B cell (primary cell): ENCODE data around the gene ZNF146. TPM values are rescaled to one million over a fixed set of nuclear protein-coding genes. Genes with fewer than 3 reads are reported as not detected.

Source experiments
- ATAC-seq: fragments of 200-7000 bp; cut with Tn5 transposase; one replicate; pipeline ENCODE4 v1.10.0; 2021; ENCODE audit warnings: low read depth, mild to moderate bottlenecking, moderate number of reproducible peaks, moderate library complexity
- CTCF ChIA-PET: fragments of 350-600 bp; sonication (Branson Sonifier 250); formaldehyde crosslinking; loops from one replicate; lab custom pipeline; 2021; ENCODE audit warnings: antibody characterized with exemption, inconsistent platforms; lab: Charles Lee
- POLR2A ChIA-PET: fragments of 350-600 bp; sonication (Branson Sonifier 250); formaldehyde crosslinking; loops from one replicate; lab custom pipeline; 2021; ENCODE audit warnings: antibody characterized with exemption; lab: Charles Lee
- DNase-seq: peaks from one replicate; pipeline ENCODE4 v3.0.0; 2013
- H2AFZ ChIP-seq: 2 replicates; pipeline ENCODE4 v1.6.1; 2012; ENCODE audit warnings: mild to moderate bottlenecking, low read depth, low read length; ENCODE audit not compliant: insufficient read depth, poor library complexity, severe bottlenecking
- H3K27ac ChIP-seq, 2 donors: 1 replicate in 1 of 2; 2 replicates in 1 of 2; pipeline ENCODE4 v1.5.1; 2012 to 2013; ENCODE audit warnings: low read length in 2 of 2, mild to moderate bottlenecking in 2 of 2, moderate library complexity in 1 of 2
- H3K27me3 ChIP-seq, 4 experiments: fragments of 200-600 bp in 1 of 4; sonication (generic) in 1 of 4; replicated peaks in 1 of 4; 1 replicate in 2 of 4; 2 replicates in 2 of 4; pipeline versions ENCODE4 v1.6.1 to v1.7.0; 2013 to 2016; ENCODE audit warnings: low read length in 3 of 4, mild to moderate bottlenecking in 2 of 4, mixed read lengths in 1 of 4, moderate library complexity in 1 of 4; ENCODE audit not compliant: insufficient read depth in 4 of 4, control insufficient read depth in 3 of 4; ENCODE audit errors: control extremely low read depth in 1 of 4
- H3K36me3 ChIP-seq, 2 experiments: replicated peaks in 1 of 2; 1 replicate in 1 of 2; 2 replicates in 1 of 2; pipeline versions ENCODE4 v1.6.1 to v1.7.1; 2013; ENCODE audit warnings: low read length in 1 of 2; ENCODE audit not compliant: insufficient read depth in 2 of 2, control insufficient read depth in 1 of 2; ENCODE audit errors: control extremely low read depth in 1 of 2, extremely low read depth in 1 of 2
- H3K4me1 ChIP-seq, 2 donors: fragments of 200-600 bp in 1 of 2; sonication (generic) in 1 of 2; 1 replicate in 1 of 2; 2 replicates in 1 of 2; pipeline versions ENCODE4 v1.5.1 to v1.6.1; 2013 to 2017; ENCODE audit warnings: low read length in 2 of 2; ENCODE audit not compliant: control insufficient read depth in 2 of 2, insufficient read depth in 2 of 2
- H3K4me2 ChIP-seq: replicated peaks from 2 replicates; pipeline ENCODE3; 2012; ENCODE audit warnings: mild to moderate bottlenecking, low read depth, low read length; ENCODE audit not compliant: poor library complexity, severe bottlenecking
- H3K4me3 ChIP-seq, 5 experiments: fragments of 200-600 bp in 1 of 5; sonication (generic) in 1 of 5; 1 replicate in 3 of 5; 2 replicates in 2 of 5; pipeline versions ENCODE4 v1.5.1 to v1.7.0; 2011 to 2016; ENCODE audit warnings: low read length in 4 of 5, mild to moderate bottlenecking in 4 of 5, low read depth in 2 of 5, control low read depth in 1 of 5, moderate library complexity in 1 of 5; ENCODE audit not compliant: insufficient read depth in 1 of 5; ENCODE audit errors: control extremely low read depth in 1 of 5, extremely low read depth in 1 of 5
- H3K79me2 ChIP-seq: fragments of 200-600 bp; sonication (generic); one replicate; pipeline ENCODE4 v1.6.0; 2016; ENCODE audit warnings: low read length; ENCODE audit not compliant: control insufficient read depth, insufficient read depth
- H3K9ac ChIP-seq: fragments of 200-600 bp; sonication (generic); 2 replicates; pipeline ENCODE4 v1.6.1; 2017; ENCODE audit warnings: mild to moderate bottlenecking, low read length, moderate library complexity
- H3K9me3 ChIP-seq, 3 donors: one replicate each; pipeline versions ENCODE4 v1.6.1 to v1.7.1; 2013; ENCODE audit warnings: low read length in 2 of 3; ENCODE audit not compliant: control insufficient read depth in 2 of 3, insufficient read depth in 1 of 3; ENCODE audit errors: control extremely low read depth in 1 of 3
- H4K20me1 ChIP-seq: 2 replicates; pipeline ENCODE4 v1.6.0; 2012; ENCODE audit warnings: mild to moderate bottlenecking, low read length; ENCODE audit not compliant: insufficient read depth, control insufficient read depth, poor library complexity, severe bottlenecking
- H3K27ac Mint-ChIP-seq: one replicate; pipeline ENCODE4 v1.8.0; 2021; ENCODE audit warnings: mixed read lengths
- H3K27me3 Mint-ChIP-seq: one replicate; pipeline ENCODE4 v1.8.0; 2021; ENCODE audit warnings: mixed read lengths
- H3K4me1 Mint-ChIP-seq: one replicate; pipeline ENCODE4 v1.8.0; 2021; ENCODE audit warnings: mixed read lengths
- H3K4me3 Mint-ChIP-seq: one replicate; pipeline ENCODE4 v1.8.0; 2021; ENCODE audit warnings: mixed read lengths
- H3K9me3 Mint-ChIP-seq: one replicate; pipeline ENCODE4 v1.8.0; 2022; ENCODE audit warnings: mixed read lengths; ENCODE audit not compliant: insufficient read depth
- CTCF ChIP-seq: fragments of 200-600 bp; IDR thresholded peaks from one replicate; pipeline ENCODE4 v1.8.0; 2022; ENCODE audit warnings: antibody characterized with exemption, mild to moderate bottlenecking
- EZH2 ChIP-seq: IDR thresholded peaks from 2 replicates; pipeline ENCODE4 v1.6.1; 2012; ENCODE audit warnings: borderline replicate concordance, low read depth, mild to moderate bottlenecking, moderate library complexity, low read length; ENCODE audit not compliant: insufficient read depth, poor library complexity, severe bottlenecking
- WGBS: methylation state at CpG from one replicate; pipeline ENCODE4 v1.1.5; 2013; ENCODE audit warnings: missing lambda C conversion rate; ENCODE audit not compliant: insufficient coverage; 5-methylcytosine and 5-hydroxymethylcytosine counted together
- intact Hi-C: fragments of 100-400 bp; cut with micrococcal nuclease; formaldehyde crosslinking; loops from one replicate; pipeline ENCODE4 v1.10.0; 2022
- polyA minus RNA-seq: library from RNA; depleted of rRNA, polyadenylated mRNA; stranded (reverse); fragments of >200 nt; gene quantifications from 2 replicates; pipeline ENCODE4 v1.2.3, GENCODE V29; 2012
- polyA plus RNA-seq: library from polyadenylated mRNA; depleted of rRNA; stranded (reverse); fragments of >200 nt; gene quantifications from 2 replicates; pipeline ENCODE4 v1.2.3, GENCODE V29; 2012
- total RNA-seq, 2 donors: library from RNA; stranded (reverse); fragments of 120-200 nt in 1 of 2; gene quantifications; 1 replicate in 1 of 2; 2 replicates in 1 of 2; pipeline versions ENCODE4 v1.2.3 to v1.2.4, GENCODE V29; 2013 to 2022

ZNF146 gene
- total RNA-seq (62.2 and 69.3 TPM in 2 replicates), polyA plus RNA-seq (21.9 and 26.4 TPM in 2 replicates), polyA minus RNA-seq (23.7 and 29.8 TPM in 2 replicates)
- 87.2 TPM for total RNA-seq (2013)

GRCh38 chr19:36214386-36215275 lies at the start of gene ZNF146, which contains the start of gene ZNF565:
ZNF146 (plus strand) TSS chr19:36215106; CDS start chr19:36236441, 21,335 bp downstream.
ZNF565 (minus strand) TSS chr19:36214665; CDS start chr19:36201985, 12,680 bp downstream.
- TF ChIP-seq CTCF: no peak
- no peak for TF ChIP-seq EZH2
- H3K36me3 ChIP-seq: peaks cover 0 to 2% of the 10 kb centered on the region in 2 experiments
- no peaks in the 10 kb centered on the region for H3K27me3 ChIP-seq
- no peaks in the 10 kb centered on the region for H3K27me3 Mint-ChIP-seq
- H4K20me1 ChIP-seq: no peaks in the 10 kb centered on the region
- no peak within 1 kb of the TSS for H3K4me3 Mint-ChIP-seq
- WGBS: under 1% methylated on average over 72 of the region's 73 CpGs
- peak within 1 kb of the TSS; percentile 41 for H3K27ac Mint-ChIP-seq
- peak within 1 kb of the TSS; percentile 70 to 99 (median 85) for H3K4me3 ChIP-seq
- CTCF ChIA-PET: interaction anchor here (0.7 to 2.0 kb wide), 4 partner anchors 45 to 279 kb away, joined by 3 to 20 read pairs (median 4); partner anchors contain the start of genes POLR2I and TBCB
- H3K27ac ChIP-seq: peak within 1 kb of the TSS; percentile 87 to 97
- H3K4me2 ChIP-seq: peak within 1 kb of the TSS; percentile 90
- H3K9ac ChIP-seq: peak within 1 kb of the TSS; percentile 97
- DNase-seq: peak; percentile 98
- H3K9me3 ChIP-seq: no peaks in the 10 kb centered on the region
- peaks cover 19% of the 10 kb centered on the region for H3K4me1 Mint-ChIP-seq
- peaks cover 53% of the 10 kb centered on the region for H3K79me2 ChIP-seq
- POLR2A ChIA-PET: interaction anchor here (0.8 to 1.6 kb wide), 8 partner anchors 87 to 1003 kb away, joined by 3 to 8 read pairs (median 5); partner anchors contain the start of genes POLR2I, TBCB, THAP8 and ZNF260
- intact Hi-C loops: loop anchor here (1.0 to 10.0 kb wide), 12 partner anchors 75 to 1252 kb away; partner anchors contain the start of genes ALKBH6, IGFLR1, LIN37 and PSENEN
- H2AFZ ChIP-seq: peak within 1 kb of the TSS; percentile 93
- peak; percentile 89 for ATAC-seq
- peaks cover 13 to 21% of the 10 kb centered on the region in 2 donors for H3K4me1 ChIP-seq
- no peaks in the 10 kb centered on the region for H3K9me3 Mint-ChIP-seq
